HL-60 (cell line): ENCODE measurements around the gene RAX2.

Experiments
- GABPA ChIP-seq: IDR thresholded peaks from 2 replicates; pipeline ENCODE4 v1.6.1; 2012; ENCODE audit warnings: low read depth
- POLR2AphosphoS5 ChIP-seq: IDR thresholded peaks from 2 replicates; pipeline ENCODE4 v1.6.1; 2012; ENCODE audit warnings: low read depth
- TF ChIP-seq, protein P1 (sequence below): IDR thresholded peaks from one replicate; pipeline ENCODE4 v1.5.1; 2011; ENCODE audit warnings: low read length, control low read depth, inconsistent platforms; ENCODE audit not compliant: insufficient read depth
- TF ChIP-seq, protein P2 (sequence below): IDR thresholded peaks from 2 replicates; pipeline ENCODE4 v1.6.1; 2012; ENCODE audit warnings: low read depth; ENCODE audit not compliant: insufficient replicate concordance

DNA sequence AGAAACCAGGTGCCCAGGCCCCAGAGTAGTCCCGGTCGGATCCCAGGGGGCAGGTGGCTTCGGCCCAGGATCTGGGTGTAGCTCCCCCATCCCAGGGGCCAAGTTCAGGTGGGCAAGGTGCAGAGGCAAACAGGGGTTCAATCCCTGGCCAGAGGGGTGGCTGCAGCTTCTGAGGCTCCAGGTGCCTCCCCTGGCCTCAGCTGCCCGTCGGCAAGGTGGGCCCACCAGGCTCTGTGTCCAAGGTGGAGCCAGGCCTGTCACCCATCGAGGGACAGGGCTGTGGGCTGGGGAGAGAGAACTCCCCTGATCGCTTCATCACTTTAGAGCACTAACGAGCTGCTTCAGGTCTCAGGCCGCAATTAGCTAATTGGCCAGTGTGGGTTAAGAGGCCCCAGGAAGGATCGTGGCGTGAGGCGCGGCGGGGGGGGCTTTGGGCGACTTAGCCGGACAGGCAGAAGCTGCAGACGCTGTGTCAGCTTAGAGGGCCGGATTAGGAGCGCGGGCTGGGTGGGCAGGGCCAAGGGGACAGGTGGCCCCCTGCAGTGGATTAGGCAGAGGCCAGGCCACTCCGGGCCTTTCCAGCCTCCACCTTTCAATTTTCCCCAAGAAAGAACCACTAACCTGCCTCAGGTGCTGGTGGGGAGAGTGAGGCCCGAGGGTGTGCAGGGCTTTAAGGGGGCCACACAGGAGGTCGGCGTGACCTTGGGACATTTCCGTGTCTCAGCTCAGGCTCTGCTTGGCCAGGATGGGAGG, 2.8 kb upstream of the RAX2 start:
- TF ChIP-seq, protein P1, sequence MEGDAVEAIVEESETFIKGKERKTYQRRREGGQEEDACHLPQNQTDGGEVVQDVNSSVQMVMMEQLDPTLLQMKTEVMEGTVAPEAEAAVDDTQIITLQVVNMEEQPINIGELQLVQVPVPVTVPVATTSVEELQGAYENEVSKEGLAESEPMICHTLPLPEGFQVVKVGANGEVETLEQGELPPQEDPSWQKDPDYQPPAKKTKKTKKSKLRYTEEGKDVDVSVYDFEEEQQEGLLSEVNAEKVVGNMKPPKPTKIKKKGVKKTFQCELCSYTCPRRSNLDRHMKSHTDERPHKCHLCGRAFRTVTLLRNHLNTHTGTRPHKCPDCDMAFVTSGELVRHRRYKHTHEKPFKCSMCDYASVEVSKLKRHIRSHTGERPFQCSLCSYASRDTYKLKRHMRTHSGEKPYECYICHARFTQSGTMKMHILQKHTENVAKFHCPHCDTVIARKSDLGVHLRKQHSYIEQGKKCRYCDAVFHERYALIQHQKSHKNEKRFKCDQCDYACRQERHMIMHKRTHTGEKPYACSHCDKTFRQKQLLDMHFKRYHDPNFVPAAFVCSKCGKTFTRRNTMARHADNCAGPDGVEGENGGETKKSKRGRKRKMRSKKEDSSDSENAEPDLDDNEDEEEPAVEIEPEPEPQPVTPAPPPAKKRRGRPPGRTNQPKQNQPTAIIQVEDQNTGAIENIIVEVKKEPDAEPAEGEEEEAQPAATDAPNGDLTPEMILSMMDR: no peak
- TF ChIP-seq POLR2AphosphoS5 (no peak), GABPA (no peak)
- TF ChIP-seq, protein P2, sequence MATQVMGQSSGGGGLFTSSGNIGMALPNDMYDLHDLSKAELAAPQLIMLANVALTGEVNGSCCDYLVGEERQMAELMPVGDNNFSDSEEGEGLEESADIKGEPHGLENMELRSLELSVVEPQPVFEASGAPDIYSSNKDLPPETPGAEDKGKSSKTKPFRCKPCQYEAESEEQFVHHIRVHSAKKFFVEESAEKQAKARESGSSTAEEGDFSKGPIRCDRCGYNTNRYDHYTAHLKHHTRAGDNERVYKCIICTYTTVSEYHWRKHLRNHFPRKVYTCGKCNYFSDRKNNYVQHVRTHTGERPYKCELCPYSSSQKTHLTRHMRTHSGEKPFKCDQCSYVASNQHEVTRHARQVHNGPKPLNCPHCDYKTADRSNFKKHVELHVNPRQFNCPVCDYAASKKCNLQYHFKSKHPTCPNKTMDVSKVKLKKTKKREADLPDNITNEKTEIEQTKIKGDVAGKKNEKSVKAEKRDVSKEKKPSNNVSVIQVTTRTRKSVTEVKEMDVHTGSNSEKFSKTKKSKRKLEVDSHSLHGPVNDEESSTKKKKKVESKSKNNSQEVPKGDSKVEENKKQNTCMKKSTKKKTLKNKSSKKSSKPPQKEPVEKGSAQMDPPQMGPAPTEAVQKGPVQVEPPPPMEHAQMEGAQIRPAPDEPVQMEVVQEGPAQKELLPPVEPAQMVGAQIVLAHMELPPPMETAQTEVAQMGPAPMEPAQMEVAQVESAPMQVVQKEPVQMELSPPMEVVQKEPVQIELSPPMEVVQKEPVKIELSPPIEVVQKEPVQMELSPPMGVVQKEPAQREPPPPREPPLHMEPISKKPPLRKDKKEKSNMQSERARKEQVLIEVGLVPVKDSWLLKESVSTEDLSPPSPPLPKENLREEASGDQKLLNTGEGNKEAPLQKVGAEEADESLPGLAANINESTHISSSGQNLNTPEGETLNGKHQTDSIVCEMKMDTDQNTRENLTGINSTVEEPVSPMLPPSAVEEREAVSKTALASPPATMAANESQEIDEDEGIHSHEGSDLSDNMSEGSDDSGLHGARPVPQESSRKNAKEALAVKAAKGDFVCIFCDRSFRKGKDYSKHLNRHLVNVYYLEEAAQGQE: no peak
